ENCODE results near the gene TUBGCP5.
"Not testable (repeated sequence)": the region's sequence is repeated elsewhere in the genome, so short reads cannot be mapped to it uniquely, and the experiment has no call there.

DNA sequence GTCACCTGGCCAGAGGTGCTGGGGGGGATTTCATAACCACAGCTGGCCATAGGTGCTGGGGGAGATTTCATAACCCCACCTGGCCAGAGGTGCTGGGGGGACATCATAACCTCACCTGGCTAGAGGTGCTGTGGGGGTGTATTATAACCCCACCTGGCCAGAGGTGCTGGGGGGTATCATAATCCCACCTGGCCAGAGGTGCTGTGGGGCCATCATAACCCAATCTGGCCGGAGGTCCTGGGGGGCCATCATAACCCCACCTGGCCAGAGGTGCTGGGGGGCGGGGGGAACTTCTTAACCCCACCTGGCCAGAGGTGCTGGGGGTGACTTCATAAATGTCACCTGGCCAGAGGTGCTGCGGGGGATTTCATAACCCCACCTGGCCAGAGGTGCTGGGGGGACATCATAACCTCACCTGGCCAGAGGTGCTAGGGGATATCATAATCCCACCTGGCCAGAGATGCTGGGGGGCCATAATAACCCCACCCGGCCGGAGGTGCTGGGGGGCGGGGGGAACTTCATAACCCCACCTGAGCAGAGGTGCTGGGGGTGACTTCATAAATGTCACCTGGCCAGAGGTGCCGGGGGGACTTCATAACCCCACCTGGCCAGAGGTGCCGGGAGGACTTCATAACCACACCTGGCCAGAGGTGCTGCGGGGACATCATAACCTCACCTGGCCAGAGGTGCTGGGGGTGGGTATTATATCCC lies 9.4 kb upstream of the TUBGCP5 start:
- TF ChIP-seq KLF1 (tag by site-specific recombination; IDR thresholded peaks at IDR 0.05); PRDM1 (tag by site-specific recombination; IDR thresholded peaks at IDR 0.05); TCF7L2 (IDR thresholded peaks at IDR 0.05; ENCODE audit: borderline replicate concordance, low read depth, low read length); ZNF302 (tag by site-specific recombination; IDR thresholded peaks at IDR 0.05; ENCODE audit: low read depth): not testable (repeated sequence)
- TF ChIP-seq, protein P1, sequence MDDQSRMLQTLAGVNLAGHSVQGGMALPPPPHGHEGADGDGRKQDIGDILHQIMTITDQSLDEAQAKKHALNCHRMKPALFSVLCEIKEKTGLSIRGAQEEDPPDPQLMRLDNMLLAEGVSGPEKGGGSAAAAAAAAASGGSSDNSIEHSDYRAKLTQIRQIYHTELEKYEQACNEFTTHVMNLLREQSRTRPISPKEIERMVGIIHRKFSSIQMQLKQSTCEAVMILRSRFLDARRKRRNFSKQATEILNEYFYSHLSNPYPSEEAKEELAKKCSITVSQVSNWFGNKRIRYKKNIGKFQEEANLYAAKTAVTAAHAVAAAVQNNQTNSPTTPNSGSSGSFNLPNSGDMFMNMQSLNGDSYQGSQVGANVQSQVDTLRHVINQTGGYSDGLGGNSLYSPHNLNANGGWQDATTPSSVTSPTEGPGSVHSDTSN (CRISPR knock-in tag; IDR thresholded peaks at IDR 0.05) = not testable (repeated sequence)
